ENCODE measurements around the gene ZBTB7C.

The ZBTB7C gene

DNA sequence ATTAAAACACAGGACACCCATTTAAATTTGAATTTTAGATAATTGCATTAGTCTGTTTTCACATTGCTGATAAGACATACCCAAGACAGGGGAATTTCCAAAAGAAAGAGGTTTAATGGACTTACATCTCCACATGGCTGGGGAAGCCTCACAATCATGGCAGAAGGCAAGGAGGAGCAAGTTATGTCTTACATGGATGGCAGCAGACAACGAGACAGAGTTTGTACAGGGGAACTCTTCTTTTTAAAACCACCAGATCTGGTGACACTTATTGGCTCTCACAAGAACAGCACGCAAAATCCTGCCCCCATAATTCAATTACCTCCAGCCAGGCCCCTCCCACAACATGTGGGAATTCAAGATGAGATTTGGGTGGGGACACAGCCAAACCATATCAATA is 398.9 kb downstream of the ZBTB7C start:
- no peak overlapping the region for H3K4me3 ChIP-seq (ENCODE audit: low read depth, low read length)
- DNase-seq (ENCODE audit: low read depth) = no peak
- TF ChIP-seq, protein P1, sequence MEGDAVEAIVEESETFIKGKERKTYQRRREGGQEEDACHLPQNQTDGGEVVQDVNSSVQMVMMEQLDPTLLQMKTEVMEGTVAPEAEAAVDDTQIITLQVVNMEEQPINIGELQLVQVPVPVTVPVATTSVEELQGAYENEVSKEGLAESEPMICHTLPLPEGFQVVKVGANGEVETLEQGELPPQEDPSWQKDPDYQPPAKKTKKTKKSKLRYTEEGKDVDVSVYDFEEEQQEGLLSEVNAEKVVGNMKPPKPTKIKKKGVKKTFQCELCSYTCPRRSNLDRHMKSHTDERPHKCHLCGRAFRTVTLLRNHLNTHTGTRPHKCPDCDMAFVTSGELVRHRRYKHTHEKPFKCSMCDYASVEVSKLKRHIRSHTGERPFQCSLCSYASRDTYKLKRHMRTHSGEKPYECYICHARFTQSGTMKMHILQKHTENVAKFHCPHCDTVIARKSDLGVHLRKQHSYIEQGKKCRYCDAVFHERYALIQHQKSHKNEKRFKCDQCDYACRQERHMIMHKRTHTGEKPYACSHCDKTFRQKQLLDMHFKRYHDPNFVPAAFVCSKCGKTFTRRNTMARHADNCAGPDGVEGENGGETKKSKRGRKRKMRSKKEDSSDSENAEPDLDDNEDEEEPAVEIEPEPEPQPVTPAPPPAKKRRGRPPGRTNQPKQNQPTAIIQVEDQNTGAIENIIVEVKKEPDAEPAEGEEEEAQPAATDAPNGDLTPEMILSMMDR (IDR thresholded peaks at IDR 0.05; ENCODE audit: low read depth, low read length, missing control alignments) = no peak

DNA sequence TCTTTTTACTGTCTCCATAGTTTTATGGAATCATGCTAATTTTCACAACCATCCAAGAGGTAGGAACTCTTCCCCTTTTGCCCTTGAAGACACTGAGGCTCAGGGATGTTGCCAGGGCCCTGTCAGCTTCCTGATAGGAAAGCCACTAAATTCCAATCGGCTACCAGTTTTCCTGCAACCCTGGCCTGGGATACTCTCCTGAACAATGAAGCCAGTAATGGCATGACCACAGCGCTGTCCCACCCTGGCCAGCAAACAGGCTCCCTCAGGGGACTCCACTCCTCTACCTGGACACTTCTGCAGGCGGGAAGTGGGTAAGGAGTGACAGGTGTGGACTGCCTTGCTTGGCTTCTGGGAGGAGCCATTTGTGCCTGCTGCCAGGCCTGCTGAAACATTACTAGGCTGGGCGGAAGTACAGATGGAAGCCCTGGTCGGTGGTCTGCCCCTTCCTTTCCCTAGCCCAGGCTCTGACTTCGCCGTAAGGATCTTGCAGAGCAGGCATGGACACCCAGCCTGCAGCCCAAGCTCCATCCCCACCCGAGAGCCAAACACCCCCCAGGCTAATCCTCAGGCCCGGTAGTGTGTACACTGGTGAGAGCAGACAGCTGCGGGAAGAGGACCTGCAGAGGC is 400.0 kb downstream of the ZBTB7C start:
- no peak overlapping the region for H3K4me3 ChIP-seq (ENCODE audit: low read depth, low read length)
- TF ChIP-seq, protein P1 (IDR thresholded peaks at IDR 0.05; ENCODE audit: low read depth, low read length, missing control alignments) = no peak
- DNase-seq (ENCODE audit: low read depth) = no peak

GRCh38 chr18:48007955-48008701 is 401.1 kb downstream of the ZBTB7C start:
- peak overlapping the region; percentile 14 for H3K4me3 ChIP-seq (ENCODE audit: low read depth, low read length)
- TF ChIP-seq, protein P1 (IDR thresholded peaks at IDR 0.05; ENCODE audit: low read depth, low read length, missing control alignments) = peak; percentile 37
- no peak for DNase-seq (ENCODE audit: low read depth)

- DNase-seq (ENCODE audit: low read depth) = no peak
- H3K4me3 ChIP-seq (ENCODE audit: low read depth, low read length) = no peak overlapping the region
- TF ChIP-seq, protein P1 (IDR thresholded peaks at IDR 0.05; ENCODE audit: low read depth, low read length, missing control alignments) = no peak
These were observed 401.8 kb downstream of the ZBTB7C start for GRCh38 chr18:48007381-48007780.

GRCh38 chr18:48006415-48007175 is 402.6 kb downstream of the ZBTB7C start:
- no peak overlapping the region for H3K4me3 ChIP-seq (ENCODE audit: low read depth, low read length)
- DNase-seq (ENCODE audit: low read depth) = no peak
- TF ChIP-seq, protein P1 (IDR thresholded peaks at IDR 0.05; ENCODE audit: low read depth, low read length, missing control alignments) = no peak

DNA sequence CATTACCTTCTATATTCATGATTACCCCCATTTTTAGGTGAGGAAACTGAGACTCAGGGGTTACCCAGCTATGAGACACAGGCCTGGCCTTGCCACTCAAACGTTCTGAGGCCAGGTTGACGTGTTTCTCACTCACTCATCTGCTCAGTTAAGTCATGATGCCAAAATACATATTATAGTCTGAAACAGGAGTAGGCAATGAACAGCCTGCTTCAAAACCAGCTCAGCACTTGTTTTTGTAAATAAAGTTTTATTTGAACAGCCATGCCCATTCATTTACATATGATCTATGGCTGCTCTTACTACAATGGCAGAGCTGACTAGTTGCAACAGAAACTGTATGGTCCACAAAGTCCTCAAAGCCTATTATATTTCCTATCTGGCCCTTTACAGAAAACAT is 404.6 kb downstream of the ZBTB7C start:
- H3K4me3 ChIP-seq (ENCODE audit: low read depth, low read length) = no peak overlapping the region
- DNase-seq (ENCODE audit: low read depth) = no peak
- TF ChIP-seq, protein P1 (IDR thresholded peaks at IDR 0.05; ENCODE audit: low read depth, low read length, missing control alignments) = no peak
